Dermis microvascular lymphatic vessel endothelial cell (primary cell): ENCODE results near the gene UBE2Q2. TPM values are rescaled to one million over a fixed set of nuclear protein-coding genes. Genes with fewer than 3 reads are reported as not detected.

ENCODE experiments used
- DNase-seq, 2 donors: peaks; one replicate each; pipeline versions ENCODE4 v3.0.0 to v3.0.0-alpha.2; 2010; ENCODE audit warnings: low read depth in 2 of 2
- total RNA-seq: library from RNA; depleted of rRNA; stranded (reverse); fragments of >200 nt; gene quantifications from 2 replicates; pipeline ENCODE4 v1.2.1, GENCODE V29; 2014

The UBE2Q2 gene
- total RNA-seq, 1 donor from 2014 or later, result 44.2 TPM

GRCh38 chr15:75923756-75924155 is 80.5 kb downstream of the UBE2Q2 start:
- DNase-seq, result no peak

GRCh38 chr15:75924576-75924975 is 81.3 kb downstream of the UBE2Q2 start:
- no peak for DNase-seq

- DNase-seq, result no peak
These were observed 82.2 kb downstream of the UBE2Q2 start for GRCh38 chr15:75925440-75925839.

- no peak for DNase-seq
These were observed 83.7 kb downstream of the UBE2Q2 start for GRCh38 chr15:75926931-75927330.

- no peak for DNase-seq
These were observed 84.4 kb downstream of the UBE2Q2 start for GRCh38 chr15:75927601-75928000.

GRCh38 chr15:75928680-75929608 is 85.7 kb downstream of the UBE2Q2 start:
- peak in 1 of 2 donors; percentile 9 for DNase-seq

- DNase-seq, result peak; percentile 17 to 57
These were observed 86.7 kb downstream of the UBE2Q2 start for GRCh38 chr15:75929799-75930565.

GRCh38 chr15:75930866-75931265 is 87.6 kb downstream of the UBE2Q2 start:
- no peak for DNase-seq

- DNase-seq, result no peak
These were observed 99.2 kb downstream of the UBE2Q2 start for GRCh38 chr15:75942464-75942863.

GRCh38 chr15:75943246-75943645 is 100.0 kb downstream of the UBE2Q2 start:
- no peak for DNase-seq

GRCh38 chr15:75943713-75944215 is 100.5 kb downstream of the UBE2Q2 start:
- DNase-seq, result no peak

GRCh38 chr15:75945953-75946352 is 102.7 kb downstream of the UBE2Q2 start:
- DNase-seq, result no peak

GRCh38 chr15:75947092-75947491 is 103.8 kb downstream of the UBE2Q2 start:
- no peak for DNase-seq

GRCh38 chr15:75948761-75949296 is 105.6 kb downstream of the UBE2Q2 start:
- DNase-seq, result no peak

Other genes starting within 250 kb of the UBE2Q2 start
- gene SNUPN, start 217.7 kb upstream of the UBE2Q2 start, total RNA-seq, result 14.0 and 15.2 TPM in 2 replicates
- gene IMP3, start 203.2 kb upstream of the UBE2Q2 start, total RNA-seq, result 61.1 and 68.5 TPM in 2 replicates
- gene SNX33, start 195.5 kb upstream of the UBE2Q2 start, total RNA-seq, result 8.6 and 17.2 TPM in 2 replicates
- under 0.01 and 0.13 TPM in 2 replicates for gene CSPG4, start 130.6 kb upstream of the UBE2Q2 start, total RNA-seq
- gene FBXO22, start 60.4 kb downstream of the UBE2Q2 start, total RNA-seq, result 45.4 and 61.1 TPM in 2 replicates
- not detected in 2 replicates for gene NRG4, start 169.0 kb downstream of the UBE2Q2 start, total RNA-seq
- 0.13 TPM in 1 of 2 replicates, not detected in the other for gene TMEM266, start 216.5 kb downstream of the UBE2Q2 start, total RNA-seq